Adrenal gland (tissue), 12 donors: ENCODE results near the gene ARSD. TPM values are rescaled to one million over a fixed set of nuclear protein-coding genes. Genes with fewer than 3 reads are reported as not detected.
A peak's percentile ranks its signal among the peaks of the same experiment; 100 is the strongest.

Source experiments
- DNase-seq, 7 donors: peaks; one replicate each; pipeline ENCODE4 v3.0.0-alpha.2; 2019 to 2020
- H3K27ac ChIP-seq, 5 donors: fragments of 200-600 bp; sonication (generic) in 4 of 5; 1 replicate in 3 of 5; 2 replicates in 2 of 5; pipeline versions ENCODE4 v1.5.1 to v1.8.0; 2016 to 2020; ENCODE audit warnings: mild to moderate bottlenecking in 1 of 5
- H3K27me3 ChIP-seq: fragments of 200-600 bp; 2 replicates; pipeline ENCODE4 v1.8.0; 2021
- H3K36me3 ChIP-seq, 2 donors: fragments of 200-600 bp; replicated peaks in 1 of 2; 1 replicate in 1 of 2; 2 replicates in 1 of 2; pipeline versions ENCODE4 v1.5.1 to v1.8.0; 2018 to 2022
- H3K4me1 ChIP-seq, 2 donors: fragments of 200-600 bp; replicated peaks in 1 of 2; 1 replicate in 1 of 2; 2 replicates in 1 of 2; pipeline versions ENCODE4 v1.5.1 to v1.8.0; 2018 to 2021
- H3K4me3 ChIP-seq, 4 donors: fragments of 200-600 bp; sonication (generic) in 3 of 4; one replicate each; pipeline ENCODE4 v1.5.1; 2016 to 2018
- H3K9me3 ChIP-seq, 3 donors: fragments of 200-600 bp; sonication (generic) in 1 of 3; replicated peaks in 1 of 3; 1 replicate in 2 of 3; 2 replicates in 1 of 3; pipeline versions ENCODE4 v1.5.1 to v1.8.0; 2016 to 2021
- CTCF ChIP-seq, 6 experiments: fragments of 450-650 bp in 4 of 6; fragments of 200-600 bp in 2 of 6; sonication (generic) in 1 of 6; IDR thresholded peaks; 1 replicate in 5 of 6; 2 replicates in 1 of 6; pipeline versions ENCODE4 v1.5.1 to v1.8.0; 2016 to 2021; ENCODE audit warnings: antibody characterized with exemption in 6 of 6, mild to moderate bottlenecking in 2 of 6, moderate library complexity in 1 of 6
- POLR2A ChIP-seq, 2 donors: fragments of 450-650 bp; IDR thresholded peaks; one replicate each; pipeline ENCODE4 v1.6.1; 2017; ENCODE audit warnings: antibody characterized with exemption in 2 of 2, mild to moderate bottlenecking in 2 of 2, moderate library complexity in 1 of 2
- WGBS, 4 donors: extraction: QIAGEN DNeasy Blood & Tissue Kit in 2 of 4; methylation state at CpG; one replicate each; pipeline versions ENCODE4 v1.1.5 to v1.1.7; 2013 to 2017; 5-methylcytosine and 5-hydroxymethylcytosine counted together
- intact Hi-C, 2 donors: fragments of 100-400 bp; cut with DNase I; formaldehyde crosslinking; loops; one replicate each; pipeline versions ENCODE4 v1.14.1 to v1.15.0; 2022 to 2023
- polyA plus RNA-seq, 3 donors: library from polyadenylated mRNA; stranded (reverse); fragments of 200-250 nt in 2 of 3; fragments of 350-450 nt in 1 of 3; fragmentation: Illumina TruSeq in 1 of 3; extraction: RNeasy Lipid Tissue Mini Kit (QIAGEN cat#74804) in 1 of 3; gene quantifications; one replicate each; pipeline ENCODE4 v1.2.3, GENCODE V29; 2013 to 2014
- total RNA-seq, 9 donors: library from RNA; depleted of rRNA in 4 of 9; stranded (reverse); fragments of >200 nt in 4 of 9; fragments of 120-200 nt in 1 of 9; fragmentation: NEBNext Ultra II Directional in 1 of 9; extraction: Animal tissue kit (Norgen Biotek cat#: 25700) in 1 of 9; gene quantifications; one replicate each; pipeline versions ENCODE4 v1.1.0 to v1.2.4, GENCODE V29; 2013 to 2023
- donor health status: healthy with polysubstance abuse.
- donor health status: Bipolar disorder and iron deficiency.
- donor health status: DM: yes; HTN: yes; CAD: no.
- donor health status: DM: no; HTN: no; CAD: no.
- donor health status: DM: no; HTN: no; CAD: no.
- donor health status: DM: yes; HTN: yes; CAD: no.

The ARSD gene
- total and polyA plus RNA-seq, 12 donors = 9.9 to 24.9 (median 17.0) TPM

GRCh38 chrX:2969021-2969420 is 39.9 kb upstream of the ARSD start:
- 79 to 84% (median 82%) methylated on average over 3 to 6 of the region's 6 CpGs for WGBS, 4 donors
- H3K36me3 ChIP-seq = no peaks in the 10 kb centered on the region
- H3K9me3 ChIP-seq = no peaks in the 10 kb centered on the region
- H3K27ac ChIP-seq = no peak overlapping the region
- DNase-seq = no peak
- no peak overlapping the region for H3K4me3 ChIP-seq
- intact Hi-C loops = no loop called here
- H3K27me3 ChIP-seq = no peaks in the 10 kb centered on the region
- H3K4me1 ChIP-seq = no peaks in the 10 kb centered on the region
- no peak for TF ChIP-seq CTCF (IDR thresholded peaks at IDR 0.05)
- no peak for TF ChIP-seq POLR2A (IDR thresholded peaks at IDR 0.05)

- no peak for TF ChIP-seq CTCF (IDR thresholded peaks at IDR 0.05)
- TF ChIP-seq POLR2A (IDR thresholded peaks at IDR 0.05) = no peak
- H3K27ac ChIP-seq = no peak overlapping the region
- H3K4me3 ChIP-seq = no peak overlapping the region
- H3K27me3 ChIP-seq = no peaks in the 10 kb centered on the region
- peak in 3 of 7 donors; percentile 3 to 53 (median 21) for DNase-seq
- no peaks in the 10 kb centered on the region for H3K4me1 ChIP-seq
- 47 to 64% (median 57%) methylated on average over 23 to 27 of the region's 27 CpGs for WGBS, 4 donors
- intact Hi-C loops = no loop called here
- no peaks in the 10 kb centered on the region for H3K36me3 ChIP-seq
- no peaks in the 10 kb centered on the region for H3K9me3 ChIP-seq
Observed at GRCh38 chrX:2967998-2968909, 39.1 kb upstream of the ARSD start.

- H3K27me3 ChIP-seq = no peaks in the 10 kb centered on the region
- H3K4me3 ChIP-seq = no peak overlapping the region
- TF ChIP-seq POLR2A (IDR thresholded peaks at IDR 0.05) (no peak), CTCF (IDR thresholded peaks at IDR 0.05) (no peak)
- intact Hi-C loops = no loop called here
- no peaks in the 10 kb centered on the region for H3K36me3 ChIP-seq
- DNase-seq = no peak
- H3K27ac ChIP-seq = no peak overlapping the region
- H3K4me1 ChIP-seq = no peaks in the 10 kb centered on the region
- WGBS, 4 donors = 79 to 82% (median 81%) methylated on average over 14 of the region's 14 CpGs
- H3K9me3 ChIP-seq = no peaks in the 10 kb centered on the region
Observed at GRCh38 chrX:2967584-2967983, 38.4 kb upstream of the ARSD start.

- Histone ChIP-seq H3K4me1 (no peaks in the 10 kb centered on the region), H3K27me3 (no peaks in the 10 kb centered on the region), H3K9me3 (no peaks in the 10 kb centered on the region), H3K36me3 (no peaks in the 10 kb centered on the region), H3K27ac (no peak overlapping the region), H3K4me3 (no peak overlapping the region)
- no peak for DNase-seq
- TF ChIP-seq CTCF (IDR thresholded peaks at IDR 0.05) = no peak
- no peak for TF ChIP-seq POLR2A (IDR thresholded peaks at IDR 0.05)
- 70 to 95% (median 77%) methylated on average over 3 of the region's 3 CpGs for WGBS, 4 donors
- intact Hi-C loops = no loop called here
Observed at GRCh38 chrX:2967012-2967411, 37.9 kb upstream of the ARSD start.
